HK-2 (cell line): ENCODE measurements around the gene C2orf68.
"Not testable (repeated sequence)": the region's sequence is repeated elsewhere in the genome, so short reads cannot be mapped to it uniquely, and the experiment has no call there.

Source experiments
- DNase-seq: peaks from one replicate; pipeline ENCODE4 v3.0.0-alpha.2; 2018; ENCODE audit not compliant: unreplicated experiment

C2orf68 gene

GRCh38 chr2:85599468-85600234 lies 12.2 kb downstream of the C2orf68 start:
- DNase-seq, result no peak

DNA sequence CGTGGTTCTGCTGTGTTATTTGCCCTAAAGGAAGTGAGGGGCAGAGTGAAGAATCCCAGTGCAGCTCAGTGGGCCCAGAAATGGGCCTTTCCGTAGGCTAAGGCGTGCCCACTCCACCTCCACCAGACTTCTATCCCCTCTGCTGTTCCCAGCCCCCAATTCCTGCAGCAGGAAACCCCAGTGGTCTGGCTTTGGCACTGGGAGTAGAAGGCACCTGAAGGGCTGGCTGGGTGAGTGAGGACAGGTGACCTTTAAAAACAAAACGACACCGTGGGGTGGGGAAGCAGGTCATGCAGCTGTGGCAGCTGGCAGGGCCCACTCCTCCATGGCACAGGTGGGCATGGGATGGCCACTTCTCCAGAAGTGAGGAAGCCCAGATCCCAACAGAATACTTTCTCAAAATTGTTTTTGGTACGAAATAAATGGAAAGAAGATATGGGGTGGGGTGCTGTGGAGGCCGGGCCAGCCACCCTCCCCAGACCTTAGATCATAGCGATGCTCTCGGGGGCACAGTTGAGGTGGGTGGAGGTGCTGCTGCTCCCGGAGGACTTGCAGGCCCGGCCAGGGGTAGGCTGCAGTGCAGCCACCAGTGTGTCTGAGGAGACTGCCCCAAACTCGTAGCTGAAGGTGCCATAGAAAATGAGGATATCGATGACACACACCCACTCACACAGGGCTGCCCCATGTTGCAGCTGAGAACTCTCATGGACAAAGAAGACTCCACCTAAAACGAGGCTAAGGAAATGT lies 13.1 kb downstream of the C2orf68 start:
- no peak for DNase-seq

GRCh38 chr2:85597241-85597640 lies 14.6 kb downstream of the C2orf68 start:
- no peak for DNase-seq

DNA sequence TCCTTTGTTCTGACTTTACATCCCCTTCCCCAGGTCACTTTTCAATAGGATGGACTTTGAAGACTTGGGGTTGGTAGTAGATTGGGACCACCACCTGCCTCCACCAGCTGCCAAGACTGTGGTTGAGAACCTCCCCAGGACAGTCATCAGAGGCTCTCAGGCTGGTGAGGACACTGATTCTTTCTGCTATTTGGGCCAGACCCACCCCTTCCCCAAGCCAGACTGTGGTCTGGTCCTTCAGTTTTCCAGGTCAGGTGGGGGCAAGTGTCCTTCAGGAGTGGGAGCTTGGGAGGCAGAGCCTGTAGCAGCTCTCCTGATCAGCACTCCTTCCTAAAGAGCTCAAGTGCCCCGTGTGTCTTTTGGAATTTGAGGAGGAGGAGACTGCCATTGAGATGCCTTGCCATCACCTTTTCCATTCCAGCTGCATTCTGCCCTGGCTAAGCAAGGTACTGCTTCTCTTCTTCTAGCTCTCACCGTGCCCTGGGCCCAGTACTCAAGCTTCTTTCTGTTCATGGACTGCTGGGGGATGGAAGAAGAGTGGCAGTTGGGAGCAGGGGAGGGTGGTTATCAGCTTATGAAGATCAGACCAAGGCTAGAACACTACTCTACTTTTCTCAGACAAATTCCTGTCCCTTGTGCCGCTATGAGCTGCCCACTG lies 15.3 kb downstream of the C2orf68 start:
- DNase-seq, result no peak

DNA sequence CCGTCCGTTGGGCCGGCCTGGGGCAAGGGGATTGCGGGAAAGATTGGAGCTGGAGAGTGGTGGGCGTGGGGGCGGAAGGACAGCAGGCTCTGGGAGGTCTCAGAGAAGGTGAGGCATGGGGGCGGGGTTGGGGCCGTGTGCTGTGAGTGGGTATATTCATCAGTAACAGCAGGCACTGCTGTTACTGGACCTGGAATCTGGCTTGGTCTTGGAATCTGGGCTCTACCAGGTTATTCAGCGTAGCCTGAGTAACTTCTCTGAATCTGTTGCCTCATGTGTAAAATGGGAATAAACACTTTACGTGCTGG lies 15.9 kb downstream of the C2orf68 start:
- DNase-seq, result no peak

DNA sequence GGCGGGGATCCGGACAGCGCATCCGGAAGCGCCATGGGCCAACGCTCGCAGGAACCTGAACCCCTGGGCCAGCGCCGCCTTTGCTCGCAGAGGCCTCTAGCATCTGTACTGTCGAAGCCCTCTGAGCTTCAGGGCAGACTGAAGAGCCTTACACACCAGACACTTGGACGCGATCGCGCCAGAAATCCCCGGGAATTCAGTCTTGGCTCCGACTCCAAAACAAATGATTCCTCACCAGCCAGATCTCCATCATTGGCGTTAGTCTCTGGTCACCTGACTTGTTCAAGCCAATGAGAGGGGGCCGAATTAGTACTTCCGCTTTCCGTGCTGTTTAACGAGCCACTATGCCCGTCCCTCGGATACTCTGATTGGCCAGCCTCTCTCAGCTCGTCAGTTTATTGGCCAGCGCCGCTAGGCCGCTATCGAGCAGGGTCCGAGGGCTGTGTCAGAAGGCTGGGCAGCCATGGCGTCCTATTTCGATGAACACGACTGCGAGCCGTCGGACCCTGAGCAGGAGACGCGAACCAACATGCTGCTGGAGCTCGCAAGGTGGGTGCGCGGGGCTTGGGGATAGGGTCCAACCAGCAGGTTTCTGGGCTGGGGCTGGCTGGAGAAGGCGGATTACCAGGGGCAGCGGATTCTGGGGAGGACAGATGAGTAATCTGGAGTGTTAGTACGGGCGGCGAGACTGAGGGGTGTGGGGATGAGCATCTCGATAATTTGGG lies 16.4 kb downstream of the C2orf68 start, which contains the start of gene RNF181:
Gene RNF181, plus strand, starts transcription at position 445 of the 725 bp plus-strand sequence. Its CDS starts 19 bp downstream, at position 464.
- DNase-seq, result peak; percentile 95

- no peak for DNase-seq
Observed at GRCh38 chr2:85594715-85595300, 17.1 kb downstream of the C2orf68 start.

- no peak for DNase-seq
Observed at GRCh38 chr2:85593023-85593422, 18.8 kb downstream of the C2orf68 start.

DNA sequence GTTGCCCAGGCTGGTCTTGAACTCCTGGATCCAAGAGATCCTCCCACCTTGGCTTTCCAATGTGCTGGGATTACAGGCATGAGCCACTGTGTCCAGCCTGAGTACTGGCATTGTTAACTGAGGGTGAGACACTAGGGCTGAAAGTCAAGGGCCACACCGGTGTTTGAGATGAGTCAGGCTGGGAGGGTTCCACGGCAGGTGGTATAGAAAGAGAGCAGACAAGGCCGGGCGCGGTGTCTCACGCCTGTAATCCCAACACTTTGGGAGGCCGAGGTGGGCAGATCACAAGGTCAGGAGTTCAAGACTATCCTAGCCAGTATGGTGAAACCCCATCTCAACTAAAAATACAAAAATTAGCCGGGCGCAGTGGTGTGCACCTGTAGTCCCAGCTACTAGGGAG lies 19.6 kb downstream of the C2orf68 start:
- DNase-seq, result not testable (repeated sequence)

DNA sequence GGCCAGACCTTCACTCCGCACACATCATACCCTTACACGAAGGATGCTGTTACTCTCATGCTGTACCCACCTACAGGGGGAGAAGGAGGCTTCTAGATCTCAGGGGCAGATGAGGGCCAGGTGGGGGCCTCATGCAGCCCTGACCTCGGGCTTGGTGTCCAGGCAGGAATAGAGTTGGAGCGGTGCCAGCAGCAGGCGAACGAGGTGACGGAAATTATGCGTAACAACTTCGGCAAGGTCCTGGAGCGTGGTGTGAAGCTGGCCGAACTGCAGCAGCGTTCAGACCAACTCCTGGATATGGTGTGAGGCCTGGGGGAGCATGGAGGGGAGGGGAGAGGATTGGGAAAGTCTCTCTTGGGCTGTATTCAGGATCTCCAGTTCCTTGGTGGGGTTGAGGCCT lies 20.3 kb downstream of the C2orf68 start:
- DNase-seq, result no peak

DNA sequence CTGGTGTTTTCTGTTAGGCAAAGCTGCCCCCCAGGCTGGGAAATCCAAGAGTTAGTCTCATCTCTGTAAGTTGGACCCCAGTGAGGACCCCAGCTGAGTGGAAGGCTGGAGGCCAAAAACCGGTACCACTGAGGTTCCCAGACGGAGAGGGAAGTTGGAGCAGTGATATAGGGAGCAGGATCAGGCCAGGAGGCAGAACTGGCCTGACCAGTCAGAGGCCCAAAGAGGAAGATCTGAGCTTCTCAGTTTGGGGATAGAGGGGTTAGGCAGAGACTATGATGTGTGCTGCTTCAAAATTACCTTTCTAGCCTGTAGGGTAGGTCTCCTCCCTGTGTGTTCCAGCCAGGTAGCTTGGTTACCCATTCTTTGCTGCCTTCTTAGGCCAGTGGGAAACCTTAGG lies 20.9 kb downstream of the C2orf68 start:
- no peak for DNase-seq

GRCh38 chr2:85589982-85590791 lies 21.7 kb downstream of the C2orf68 start:
- DNase-seq, result no peak

GRCh38 chr2:85589181-85589580 lies 22.7 kb downstream of the C2orf68 start:
- DNase-seq, result no peak

- no peak for DNase-seq
Observed at GRCh38 chr2:85588645-85589044, 23.2 kb downstream of the C2orf68 start.

- no peak for DNase-seq
Observed at GRCh38 chr2:85588236-85588635, 23.6 kb downstream of the C2orf68 start.

- DNase-seq, result no peak
Observed at GRCh38 chr2:85585781-85586105, 26.1 kb downstream of the C2orf68 start.

DNA sequence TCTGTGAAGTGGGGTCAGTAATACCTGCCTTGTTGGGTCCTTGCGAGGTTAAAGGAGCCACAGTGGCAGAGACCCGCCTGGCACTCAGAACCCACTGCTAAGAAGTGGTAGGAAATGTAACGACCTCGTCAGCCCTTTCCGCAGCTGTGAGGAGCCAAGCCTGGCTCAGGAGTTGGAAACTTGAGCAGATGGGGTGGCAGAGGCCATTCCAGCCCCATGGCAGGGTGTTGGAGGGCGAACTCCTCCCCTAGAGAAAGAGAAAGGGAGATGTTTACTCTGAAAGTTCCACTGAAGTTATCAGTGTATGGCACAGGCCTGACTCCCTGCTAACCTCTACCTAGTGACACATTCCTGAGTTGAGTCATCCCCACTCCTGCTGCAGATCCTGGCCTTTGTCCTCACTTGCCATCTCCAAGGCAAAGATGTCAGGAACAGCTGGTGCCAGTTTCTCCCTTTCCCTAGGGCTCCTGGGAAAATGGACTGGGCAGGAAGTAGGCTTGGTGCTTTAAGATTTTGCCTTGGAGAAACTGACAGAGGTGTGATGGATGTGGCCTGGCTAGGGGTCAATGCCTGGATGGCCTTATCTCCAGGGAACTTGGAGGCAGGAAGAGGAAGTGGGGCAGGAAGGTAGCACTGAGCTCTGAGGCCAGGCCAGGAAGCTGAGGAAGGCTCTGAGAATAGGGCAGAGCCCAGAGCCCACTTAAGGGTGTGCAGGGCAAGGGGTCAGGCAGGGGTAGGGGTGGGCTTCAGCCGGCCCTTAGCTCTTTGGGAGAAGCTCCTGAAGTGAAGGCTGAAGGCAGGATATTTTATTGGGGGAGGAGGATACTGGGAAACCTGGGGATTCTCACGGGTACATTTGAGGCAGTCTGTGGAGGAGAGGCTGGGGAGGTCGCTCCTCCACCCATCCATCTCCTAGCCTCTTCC lies 26.7 kb downstream of the C2orf68 start:
- DNase-seq, result peak; percentile 59

- DNase-seq, result no peak
Observed at GRCh38 chr2:85584354-85584856, 27.5 kb downstream of the C2orf68 start, which contains the start of gene VAMP5. TSS of gene VAMP5 (plus strand) at chr2:85584431. CDS start at chr2:85584491, 60 bp downstream.

- no peak for DNase-seq
Observed at GRCh38 chr2:85583667-85584353, 28.1 kb downstream of the C2orf68 start.
